Stomach smooth muscle (tissue), 2 donors: ENCODE measurements around the gene USP37.

ENCODE experiments used
- H3K27ac ChIP-seq: one replicate; pipeline ENCODE4 v1.7.0; 2013; ENCODE audit warnings: mild to moderate bottlenecking, low read length, inconsistent platforms
- H3K27me3 ChIP-seq, 2 donors: one replicate each; pipeline ENCODE4 v1.7.0; 2013; ENCODE audit warnings: low read length in 2 of 2; ENCODE audit not compliant: insufficient read depth in 2 of 2, control insufficient read depth in 1 of 2
- H3K36me3 ChIP-seq, 2 donors: one replicate each; pipeline ENCODE4 v1.7.0; 2013; ENCODE audit warnings: low read length in 2 of 2; ENCODE audit not compliant: control insufficient read depth in 2 of 2, insufficient read depth in 2 of 2
- H3K4me1 ChIP-seq: one replicate; pipeline ENCODE4 v1.7.0; 2013; ENCODE audit warnings: low read length; ENCODE audit not compliant: control insufficient read depth, insufficient read depth
- H3K4me3 ChIP-seq, 2 donors: one replicate each; pipeline ENCODE4 v1.7.0; 2013; ENCODE audit warnings: low read length in 2 of 2
- H3K9ac ChIP-seq, 2 donors: one replicate each; pipeline ENCODE4 v1.7.0; 2013; ENCODE audit warnings: low read length in 2 of 2, mild to moderate bottlenecking in 1 of 2
- H3K9me3 ChIP-seq, 2 donors: one replicate each; pipeline ENCODE4 v1.7.0; 2013; ENCODE audit warnings: low read length in 2 of 2; ENCODE audit not compliant: control insufficient read depth in 2 of 2
- donor health status: healthy.
- donor health status: Pancreatic carcinoma.

Gene USP37

GRCh38 chr2:218568190-218569037, at the start of gene USP37, which contains the start of gene CNOT9:
Gene USP37, minus strand, starts transcription at chr2:218568351. Its CDS starts 9,698 bp downstream, at chr2:218558653.
Gene CNOT9, plus strand, starts transcription at chr2:218568839. Its CDS starts 116 bp downstream, at chr2:218568955.
- Histone ChIP-seq H3K4me1 (peaks cover 27% of the 10 kb centered on the region), H3K9me3 (no peaks in the 10 kb centered on the region), H3K27me3 (no peaks in the 10 kb centered on the region), H3K4me3 (peak within 1 kb of the TSS; percentile 86 to 91), H3K36me3 (no peaks in the 10 kb centered on the region), H3K9ac (peak within 1 kb of the TSS; percentile 89 to 92), H3K27ac (peak within 1 kb of the TSS; percentile 91)

- Histone ChIP-seq H3K9me3 (no peaks in the 10 kb centered on the region), H3K27me3 (no peaks in the 10 kb centered on the region), H3K27ac (peak overlapping the region; percentile 84), H3K9ac (peak overlapping the region; percentile 1 to 55), H3K36me3 (peaks cover 10 to 16% of the 10 kb centered on the region in 2 donors), H3K4me3 (peak overlapping the region in 1 of 2 donors; percentile 35), H3K4me1 (peaks cover 14% of the 10 kb centered on the region)
These were observed 47.7 kb upstream of the USP37 start for GRCh38 chr2:218615868-218616315.

GRCh38 chr2:218607436-218608115, 39.4 kb upstream of the USP37 start, which contains the start of gene PLCD4:
Gene PLCD4, plus strand, starts transcription at chr2:218607899. Its CDS starts 7,841 bp downstream, at chr2:218615740.
- peak within 1 kb of the TSS; percentile 84 for H3K27ac ChIP-seq
- H3K4me1 ChIP-seq = peaks cover 29% of the 10 kb centered on the region
- H3K9me3 ChIP-seq = no peaks in the 10 kb centered on the region
- peak within 1 kb of the TSS; percentile 59 to 93 for H3K9ac ChIP-seq
- H3K4me3 ChIP-seq = peak within 1 kb of the TSS; percentile 56 to 82
- no peaks in the 10 kb centered on the region for H3K36me3 ChIP-seq
- H3K27me3 ChIP-seq = no peaks in the 10 kb centered on the region

- no peaks in the 10 kb centered on the region for H3K36me3 ChIP-seq
- H3K9ac ChIP-seq = no peak overlapping the region
- no peaks in the 10 kb centered on the region for H3K27me3 ChIP-seq
- H3K4me1 ChIP-seq = peaks cover 26% of the 10 kb centered on the region
- H3K4me3 ChIP-seq = no peak overlapping the region
- H3K9me3 ChIP-seq = no peaks in the 10 kb centered on the region
- H3K27ac ChIP-seq = peak overlapping the region; percentile 31
These were observed 37.3 kb upstream of the USP37 start for GRCh38 chr2:218605432-218605831.

GRCh38 chr2:218585541-218585940, 17.4 kb upstream of the USP37 start:
- Histone ChIP-seq H3K9me3 (no peaks in the 10 kb centered on the region), H3K27me3 (no peaks in the 10 kb centered on the region), H3K4me3 (no peak overlapping the region), H3K9ac (no peak overlapping the region), H3K36me3 (peaks cover 31 to 39% of the 10 kb centered on the region in 2 donors), H3K4me1 (no peaks in the 10 kb centered on the region), H3K27ac (no peak overlapping the region)

GRCh38 chr2:218583983-218584850, 16.1 kb upstream of the USP37 start:
- H3K4me3 ChIP-seq = no peak overlapping the region
- no peaks in the 10 kb centered on the region for H3K4me1 ChIP-seq
- no peak overlapping the region for H3K9ac ChIP-seq
- no peaks in the 10 kb centered on the region for H3K27me3 ChIP-seq
- H3K27ac ChIP-seq = no peak overlapping the region
- peaks cover 26 to 28% of the 10 kb centered on the region in 2 donors for H3K36me3 ChIP-seq
- H3K9me3 ChIP-seq = no peaks in the 10 kb centered on the region

- Histone ChIP-seq H3K4me1 (peaks cover 9% of the 10 kb centered on the region), H3K9ac (no peak overlapping the region), H3K4me3 (no peak overlapping the region), H3K27me3 (no peaks in the 10 kb centered on the region), H3K36me3 (peaks cover 23 to 26% of the 10 kb centered on the region in 2 donors), H3K9me3 (no peaks in the 10 kb centered on the region), H3K27ac (no peak overlapping the region)
These were observed 13.9 kb upstream of the USP37 start for GRCh38 chr2:218582076-218582475.

GRCh38 chr2:218578272-218578877, 10.2 kb upstream of the USP37 start:
- Histone ChIP-seq H3K9ac (no peak overlapping the region), H3K36me3 (peaks cover 13 to 20% of the 10 kb centered on the region in 2 donors), H3K9me3 (no peaks in the 10 kb centered on the region), H3K27ac (no peak overlapping the region), H3K4me1 (peaks cover 9% of the 10 kb centered on the region), H3K27me3 (no peaks in the 10 kb centered on the region), H3K4me3 (no peak overlapping the region)

GRCh38 chr2:218577482-218578220, 9.5 kb upstream of the USP37 start:
- Histone ChIP-seq H3K27ac (no peak overlapping the region), H3K9ac (no peak overlapping the region), H3K4me1 (peaks cover 9% of the 10 kb centered on the region), H3K36me3 (peaks cover 6 to 13% of the 10 kb centered on the region in 2 donors), H3K9me3 (no peaks in the 10 kb centered on the region), H3K27me3 (no peaks in the 10 kb centered on the region), H3K4me3 (peak overlapping the region in 1 of 2 donors; percentile 22)
